ENCODE measurements around the gene HELZ.

The HELZ gene

DNA sequence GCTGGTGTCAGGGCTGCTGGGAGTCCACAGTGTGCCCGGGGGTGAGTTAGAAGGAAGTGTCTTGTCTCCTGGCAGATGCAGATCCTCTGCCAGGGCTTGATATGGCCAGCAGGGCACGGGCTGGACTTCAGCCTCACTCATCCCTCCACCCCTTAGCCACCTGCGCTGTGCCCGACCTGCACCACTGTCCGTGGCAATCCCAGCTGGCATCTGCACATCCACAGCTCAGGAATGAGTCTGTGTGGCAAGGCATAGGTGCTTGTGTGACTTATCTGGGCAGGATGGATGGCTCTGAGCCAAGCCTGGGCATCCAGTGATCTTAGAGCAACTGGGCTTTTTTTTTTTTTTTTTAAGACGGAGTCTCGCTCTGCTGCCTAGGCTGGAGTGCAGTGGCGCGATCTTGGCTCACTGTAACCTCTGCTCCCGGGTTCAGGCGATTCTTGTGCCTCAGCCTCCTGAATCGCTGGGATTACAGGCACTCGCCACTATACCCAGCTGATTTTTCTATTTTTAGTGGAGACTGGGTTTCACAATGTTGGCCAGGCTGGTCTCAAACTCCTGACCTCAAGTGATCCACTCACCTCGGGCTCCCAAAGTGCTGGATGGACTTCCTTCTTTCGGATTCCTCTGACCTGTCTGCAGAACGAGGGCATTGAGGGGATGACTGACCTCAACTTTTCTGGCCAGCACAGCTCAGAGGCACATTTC is 223.1 kb downstream of the HELZ start:
- TF ChIP-seq TAF1 (IDR thresholded peaks at IDR 0.05; ENCODE audit: borderline replicate concordance, low read depth, low read length) = no peak
- TF ChIP-seq POLR2AphosphoS5 (IDR thresholded peaks at IDR 0.05; ENCODE audit: low read depth, low read length) = no peak
- TF ChIP-seq POLR2A (IDR thresholded peaks at IDR 0.05; ENCODE audit: low read depth, low read length) = no peak
- no peak for FAIRE-seq

DNA sequence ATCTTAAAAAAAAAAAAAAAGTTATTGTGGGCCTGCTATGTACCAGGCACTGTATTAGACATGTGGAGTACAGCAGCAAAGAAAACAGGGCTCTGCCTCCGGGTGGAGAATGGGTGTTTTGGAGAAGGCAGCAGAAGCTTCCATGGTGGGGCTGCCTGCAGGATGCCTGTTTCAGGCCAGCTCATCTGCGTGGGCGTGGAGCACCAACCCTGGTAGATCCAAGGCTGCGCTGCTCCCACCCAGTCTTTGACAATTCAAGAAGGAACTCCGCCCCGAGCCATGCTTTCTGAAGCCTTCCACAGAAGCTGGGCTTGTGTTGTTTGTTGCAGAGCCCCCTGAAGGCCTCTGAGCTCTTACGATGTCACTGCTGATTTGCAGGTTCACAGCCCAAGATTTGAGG is 223.8 kb downstream of the HELZ start:
- DNase-seq (ENCODE audit: insufficient read length) = no peak
- TF ChIP-seq TAF1 (IDR thresholded peaks at IDR 0.05; ENCODE audit: borderline replicate concordance, low read depth, low read length) (no peak), POLR2A (IDR thresholded peaks at IDR 0.05; ENCODE audit: low read depth, low read length) (no peak), POLR2AphosphoS5 (IDR thresholded peaks at IDR 0.05; ENCODE audit: low read depth, low read length) (no peak)
- no peak for FAIRE-seq

More for the DNA sequence above, 223.1 kb downstream of the HELZ start:
- no peak for DNase-seq (ENCODE audit: insufficient read length)

Data from GM12892 (cell line).